Measurements from ENCODE around the gene FAM107A.
A peak's percentile ranks its signal among the peaks of the same experiment; 100 is the strongest.

The FAM107A gene

GRCh38 chr3:58609990-58610389, 32.8 kb upstream of the FAM107A start:
- no peak overlapping the region for H3K27ac ChIP-seq
- CTCF ChIA-PET: no interaction called here
- POLR2A ChIA-PET (ENCODE audit: low non-redundant PET): no interaction called here
- no peak for TF ChIP-seq CTCF (conservative IDR thresholded peaks at IDR 0.05; ENCODE audit: low read depth)
- DNase-seq (ENCODE audit: low spot score): no peak

- H3K27ac ChIP-seq: peak overlapping the region; percentile 64
- POLR2A ChIA-PET (ENCODE audit: low non-redundant PET): no interaction called here
- peak; percentile 11 for DNase-seq (ENCODE audit: low spot score)
- no peak for TF ChIP-seq CTCF (conservative IDR thresholded peaks at IDR 0.05; ENCODE audit: low read depth)
- CTCF ChIA-PET: no interaction called here
Observed at GRCh38 chr3:58608648-58609047, 31.5 kb upstream of the FAM107A start.

- ChIA-PET POLR2A (ENCODE audit: low non-redundant PET) (no interaction called here), CTCF (no interaction called here)
- DNase-seq (ENCODE audit: low spot score): no peak
- no peak for TF ChIP-seq CTCF (conservative IDR thresholded peaks at IDR 0.05; ENCODE audit: low read depth)
- H3K27ac ChIP-seq: no peak overlapping the region
Observed at GRCh38 chr3:58607816-58608215, 30.6 kb upstream of the FAM107A start.

GRCh38 chr3:58606693-58607092, 29.5 kb upstream of the FAM107A start:
- CTCF ChIA-PET: no interaction called here
- H3K27ac ChIP-seq: no peak overlapping the region

GRCh38 chr3:58604031-58604430, 26.8 kb upstream of the FAM107A start:
- TF ChIP-seq CTCF (conservative IDR thresholded peaks at IDR 0.05; ENCODE audit: low read depth): no peak
- ChIA-PET POLR2A (ENCODE audit: low non-redundant PET) (no interaction called here), CTCF (no interaction called here)
- H3K27ac ChIP-seq: no peak overlapping the region
- DNase-seq (ENCODE audit: low spot score): no peak

More at GRCh38 chr3:58606693-58607092, 29.5 kb upstream of the FAM107A start:
- no peak for DNase-seq (ENCODE audit: low spot score)
- POLR2A ChIA-PET (ENCODE audit: low non-redundant PET): no interaction called here
- no peak for TF ChIP-seq CTCF (conservative IDR thresholded peaks at IDR 0.05; ENCODE audit: low read depth)

- DNase-seq (ENCODE audit: low spot score): no peak
- POLR2A ChIA-PET (ENCODE audit: low non-redundant PET): no interaction called here
- no peak overlapping the region for H3K27ac ChIP-seq
- CTCF ChIA-PET: no interaction called here
- no peak for TF ChIP-seq CTCF (conservative IDR thresholded peaks at IDR 0.05; ENCODE audit: low read depth)
Observed at GRCh38 chr3:58603606-58604005, 26.4 kb upstream of the FAM107A start.

GRCh38 chr3:58597770-58598310, 20.6 kb upstream of the FAM107A start:
- DNase-seq (ENCODE audit: low spot score): no peak
- no peak overlapping the region for H3K27ac ChIP-seq
- ChIA-PET POLR2A (ENCODE audit: low non-redundant PET) (no interaction called here), CTCF (no interaction called here)
- TF ChIP-seq CTCF (conservative IDR thresholded peaks at IDR 0.05; ENCODE audit: low read depth): no peak

Measured in RWPE1 (cell line).